IPS-11a (cell line): ENCODE results near the gene EIPR1.

Experiments
- H3K4me3 ChIP-seq: one replicate; pipeline ENCODE4 v1.5.1; 2013; ENCODE audit warnings: low read depth, low read length, control low read depth

Gene EIPR1

GRCh38 chr2:3223080-3223923 lies 154.3 kb downstream of the EIPR1 start:
- H3K4me3 ChIP-seq, result no peak overlapping the region

- H3K4me3 ChIP-seq, result no peak overlapping the region
Observed at GRCh38 chr2:3222636-3223035, 155.0 kb downstream of the EIPR1 start.

- H3K4me3 ChIP-seq, result no peak overlapping the region
Observed at GRCh38 chr2:3219536-3219935, 158.1 kb downstream of the EIPR1 start.

GRCh38 chr2:3217646-3218045 lies 160.0 kb downstream of the EIPR1 start:
- no peak overlapping the region for H3K4me3 ChIP-seq

GRCh38 chr2:3216841-3217495 lies 160.7 kb downstream of the EIPR1 start:
- no peak overlapping the region for H3K4me3 ChIP-seq

- no peak overlapping the region for H3K4me3 ChIP-seq
Observed at GRCh38 chr2:3214806-3215404, 162.7 kb downstream of the EIPR1 start.

- no peak overlapping the region for H3K4me3 ChIP-seq
Observed at GRCh38 chr2:3214065-3214464, 163.6 kb downstream of the EIPR1 start.

GRCh38 chr2:3212984-3213383 lies 164.6 kb downstream of the EIPR1 start:
- no peak overlapping the region for H3K4me3 ChIP-seq

GRCh38 chr2:3212061-3212362 lies 165.6 kb downstream of the EIPR1 start:
- H3K4me3 ChIP-seq, result no peak overlapping the region

GRCh38 chr2:3211256-3212060 lies 166.2 kb downstream of the EIPR1 start:
- H3K4me3 ChIP-seq, result no peak overlapping the region

GRCh38 chr2:3210257-3210656 lies 167.4 kb downstream of the EIPR1 start:
- no peak overlapping the region for H3K4me3 ChIP-seq

GRCh38 chr2:3209258-3209657 lies 168.4 kb downstream of the EIPR1 start:
- no peak overlapping the region for H3K4me3 ChIP-seq

- no peak overlapping the region for H3K4me3 ChIP-seq
Observed at GRCh38 chr2:3208591-3208990, 169.0 kb downstream of the EIPR1 start.

GRCh38 chr2:3208179-3208578 lies 169.4 kb downstream of the EIPR1 start:
- no peak overlapping the region for H3K4me3 ChIP-seq

GRCh38 chr2:3207091-3207491 lies 170.5 kb downstream of the EIPR1 start:
- no peak overlapping the region for H3K4me3 ChIP-seq

- no peak overlapping the region for H3K4me3 ChIP-seq
Observed at GRCh38 chr2:3205845-3206244, 171.8 kb downstream of the EIPR1 start.

GRCh38 chr2:3204031-3204821 lies 173.4 kb downstream of the EIPR1 start:
- no peak overlapping the region for H3K4me3 ChIP-seq

GRCh38 chr2:3203497-3204019 lies 174.1 kb downstream of the EIPR1 start:
- H3K4me3 ChIP-seq, result no peak overlapping the region

- H3K4me3 ChIP-seq, result no peak overlapping the region
Observed at GRCh38 chr2:3202926-3203325, 174.7 kb downstream of the EIPR1 start.

GRCh38 chr2:3201281-3201680 lies 176.3 kb downstream of the EIPR1 start:
- no peak overlapping the region for H3K4me3 ChIP-seq
